H9 (cell line): ENCODE results near the gene LMCD1. TPM values are rescaled to one million over a fixed set of nuclear protein-coding genes. Genes with fewer than 3 reads are reported as not detected.

Source experiments
- DNase-seq: peaks from one replicate; pipeline ENCODE4 v3.0.0-alpha.2; 2017
- H2AFZ ChIP-seq: one replicate; pipeline ENCODE4 v1.6.1; 2013; ENCODE audit warnings: mild to moderate bottlenecking, low read length, control low read depth, moderate library complexity
- H2AK5ac ChIP-seq: 2 replicates; pipeline ENCODE4 v1.6.1; 2013; ENCODE audit warnings: low read length, control low read depth, mixed read lengths; ENCODE audit not compliant: insufficient read length
- H2BK120ac ChIP-seq: one replicate; pipeline ENCODE4 v1.6.1; 2013; ENCODE audit warnings: low read depth, mild to moderate bottlenecking, low read length, control low read depth, inconsistent platforms; ENCODE audit not compliant: poor library complexity, severe bottlenecking
- H2BK12ac ChIP-seq: 2 replicates; pipeline ENCODE4 v1.6.1; 2013; ENCODE audit warnings: low read length, control low read depth, mixed read lengths, low read depth; ENCODE audit not compliant: insufficient read length
- H2BK15ac ChIP-seq: 2 replicates; pipeline ENCODE4 v1.6.1; 2013; ENCODE audit warnings: low read depth, low read length, control low read depth
- H2BK20ac ChIP-seq: one replicate; pipeline ENCODE4 v1.6.1; 2013; ENCODE audit warnings: low read depth, mild to moderate bottlenecking, low read length, control low read depth, inconsistent platforms; ENCODE audit not compliant: poor library complexity, severe bottlenecking
- H2BK5ac ChIP-seq: 2 replicates; pipeline ENCODE4 v1.6.1; 2013; ENCODE audit warnings: low read length, control low read depth, mixed read lengths; ENCODE audit not compliant: insufficient read length
- H3K14ac ChIP-seq: 2 replicates; pipeline ENCODE4 v1.6.1; 2013; ENCODE audit warnings: low read length, control low read depth; ENCODE audit not compliant: insufficient read depth
- H3K18ac ChIP-seq: 2 replicates; pipeline ENCODE4 v1.6.1; 2013; ENCODE audit warnings: low read depth, mild to moderate bottlenecking, mixed read lengths, low read length, control low read depth; ENCODE audit not compliant: insufficient read length
- H3K23ac ChIP-seq: 2 replicates; pipeline ENCODE4 v1.6.1; 2013; ENCODE audit warnings: low read length, control low read depth, mixed read lengths, low read depth; ENCODE audit not compliant: insufficient read length
- H3K23me2 ChIP-seq: 2 replicates; pipeline ENCODE4 v1.6.1; 2013; ENCODE audit warnings: low read depth, mild to moderate bottlenecking, mixed read lengths, low read length, control low read depth; ENCODE audit not compliant: insufficient read length, poor library complexity, severe bottlenecking
- H3K27ac ChIP-seq: 2 replicates; pipeline ENCODE4 v1.5.1; 2013; ENCODE audit warnings: low read length, control low read depth, mixed read lengths, low read depth; ENCODE audit not compliant: insufficient read length
- H3K27me3 ChIP-seq: 2 replicates; pipeline ENCODE4 v1.6.1; 2013; ENCODE audit warnings: low read length, control low read depth, inconsistent platforms; ENCODE audit not compliant: insufficient read depth
- H3K4ac ChIP-seq: 2 replicates; pipeline ENCODE4 v1.6.1; 2013; ENCODE audit warnings: low read depth, mild to moderate bottlenecking, control low read depth, inconsistent platforms, low read length, moderate library complexity
- H3K4me1 ChIP-seq: 2 replicates; pipeline ENCODE4 v1.6.1; 2013; ENCODE audit warnings: low read length, control low read depth, inconsistent platforms; ENCODE audit not compliant: insufficient read depth
- H3K4me2 ChIP-seq: 2 replicates; pipeline ENCODE4 v1.6.1; 2013; ENCODE audit warnings: low read length, control low read depth, mixed read lengths; ENCODE audit not compliant: insufficient read length, insufficient read depth
- H3K56ac ChIP-seq: 2 replicates; pipeline ENCODE4 v1.6.1; 2013; ENCODE audit warnings: low read depth, mild to moderate bottlenecking, mixed read lengths, low read length, control low read depth; ENCODE audit not compliant: insufficient read length
- H3K79me1 ChIP-seq: 2 replicates; pipeline ENCODE4 v1.6.1; 2013; ENCODE audit warnings: low read depth, mild to moderate bottlenecking, moderate library complexity, low read length, control low read depth, inconsistent platforms; ENCODE audit not compliant: insufficient read depth, poor library complexity, severe bottlenecking
- H3K79me2 ChIP-seq: 2 replicates; pipeline ENCODE4 v1.6.1; 2013; ENCODE audit warnings: low read length, control low read depth, inconsistent platforms; ENCODE audit not compliant: insufficient read depth
- H3K9ac ChIP-seq: 2 replicates; pipeline ENCODE4 v1.6.1; 2013; ENCODE audit warnings: low read length, control low read depth, mixed read lengths; ENCODE audit not compliant: insufficient read length; ENCODE audit errors: extremely low read depth
- H3K9me3 ChIP-seq: one replicate; pipeline ENCODE4 v1.6.1; 2013; ENCODE audit warnings: low read depth, low read length, inconsistent platforms; ENCODE audit not compliant: control insufficient read depth
- H3T11ph ChIP-seq: one replicate; pipeline ENCODE4 v1.6.1; 2013; ENCODE audit warnings: mild to moderate bottlenecking, low read length, control low read depth, inconsistent platforms
- H4K20me1 ChIP-seq: one replicate; pipeline ENCODE4 v1.6.1; 2013; ENCODE audit not compliant: control insufficient read depth, insufficient read length, insufficient read depth
- H4K5ac ChIP-seq: 2 replicates; pipeline ENCODE4 v1.6.1; 2013; ENCODE audit warnings: low read depth, mild to moderate bottlenecking, mixed read lengths, low read length, control low read depth; ENCODE audit not compliant: insufficient read length
- H4K8ac ChIP-seq: replicated peaks from 2 replicates; pipeline ENCODE4 v1.6.1; 2013; ENCODE audit warnings: low read length, control low read depth, mixed read lengths, low read depth; ENCODE audit not compliant: insufficient read length
- H4K91ac ChIP-seq: 2 replicates; pipeline ENCODE4 v1.6.1; 2013; ENCODE audit warnings: low read depth, mild to moderate bottlenecking, moderate library complexity, mixed read lengths, low read length, control low read depth; ENCODE audit not compliant: insufficient read length
- H3K27ac Mint-ChIP-seq, 3 experiments: 2 replicates in 2 of 3; 3 replicates in 1 of 3; pipeline ENCODE4 v1.8.0; 2020 to 2021; ENCODE audit warnings: mixed read lengths in 3 of 3, mild to moderate bottlenecking in 1 of 3, moderate library complexity in 1 of 3
- H3K27me3 Mint-ChIP-seq: 2 replicates; pipeline ENCODE4 v1.8.0; 2021; ENCODE audit warnings: low read depth, mild to moderate bottlenecking, moderate library complexity, mixed read lengths
- H3K36me3 Mint-ChIP-seq, 3 experiments: 2 replicates in 2 of 3; 3 replicates in 1 of 3; pipeline ENCODE4 v1.8.0; 2020 to 2021; ENCODE audit warnings: low read depth in 3 of 3, mixed read lengths in 3 of 3; ENCODE audit not compliant: insufficient read depth in 1 of 3
- H3K4me1 Mint-ChIP-seq, 2 experiments: 2 replicates each; pipeline ENCODE4 v1.8.0; 2020; ENCODE audit warnings: mixed read lengths in 2 of 2
- H3K4me3 Mint-ChIP-seq, 2 experiments: 2 replicates in 1 of 2; 3 replicates in 1 of 2; pipeline ENCODE4 v1.8.0; 2020 to 2021; ENCODE audit warnings: mild to moderate bottlenecking in 2 of 2, mixed read lengths in 2 of 2, moderate library complexity in 1 of 2
- H3K9me3 Mint-ChIP-seq, 2 experiments: 2 replicates in 1 of 2; 3 replicates in 1 of 2; pipeline ENCODE4 v1.8.0; 2020; ENCODE audit warnings: mild to moderate bottlenecking in 2 of 2, mixed read lengths in 2 of 2, moderate library complexity in 1 of 2
- WGBS: extraction: QIAGEN DNeasy Blood & Tissue Kit; methylation state at CpG from one replicate; pipeline ENCODE4 v1.1.7; 2013; ENCODE audit warnings: missing lambda C conversion rate, low lambda C conversion rate, mixed read lengths; ENCODE audit not compliant: insufficient read length; ENCODE audit errors: extremely low coverage; 5-methylcytosine and 5-hydroxymethylcytosine counted together
- total RNA-seq: library from RNA; stranded (reverse); gene quantifications from 2 replicates; pipeline ENCODE4 v1.2.1, GENCODE V29; 2021
- TF ChIP-seq, protein P1 (sequence below): fragments of 200-600 bp; sonication (generic); conservative IDR thresholded peaks from 3 replicates; pipeline ENCODE4 v1.8.0; 2021; ENCODE audit warnings: antibody characterized with exemption, mild to moderate bottlenecking

LMCD1 gene
- total RNA-seq, 1 experiment from 2014 or later, result 19.2 TPM

DNA sequence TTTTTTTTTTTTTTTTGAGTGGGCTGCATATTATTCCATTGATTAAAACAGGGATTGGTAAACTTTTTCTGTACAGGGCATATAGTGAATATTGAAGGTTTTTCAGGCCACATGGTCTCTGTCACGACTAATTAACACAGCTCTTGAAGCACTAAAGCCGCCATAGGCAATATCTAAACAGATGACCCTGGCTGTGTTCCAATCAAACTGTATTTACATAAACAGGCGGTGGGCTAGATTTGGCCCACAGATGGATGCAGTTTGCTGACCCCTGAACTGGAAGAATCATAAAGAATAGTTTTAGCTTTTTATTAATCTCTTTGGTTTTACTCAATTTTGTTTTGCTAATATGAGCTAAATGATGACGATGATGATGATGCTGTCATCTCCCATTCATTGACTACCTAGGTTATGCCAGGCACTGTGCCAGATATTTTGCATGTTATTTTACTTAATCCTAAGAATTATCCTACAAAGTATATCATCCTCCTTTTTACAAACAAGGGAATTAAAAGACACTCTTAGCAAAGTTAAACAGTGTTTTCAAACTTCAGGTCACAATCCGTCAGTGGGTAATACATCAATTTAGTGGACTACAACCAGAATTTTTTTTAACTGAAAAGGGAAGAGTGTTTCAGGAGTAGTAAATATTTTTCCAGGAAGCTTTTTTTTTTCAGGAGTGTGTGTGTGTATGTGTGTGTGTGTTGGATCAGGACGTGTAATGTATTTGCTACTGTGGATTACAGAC lies 54.3 kb downstream of the LMCD1 start:
- H3K27ac Mint-ChIP-seq, result peak overlapping the region in 1 of 3 experiments; percentile 76; a peak in 1 of 7 replicates
- no peak overlapping the region for H3K9ac ChIP-seq

More for the DNA sequence above, 54.3 kb downstream of the LMCD1 start:
- Mint-ChIP-seq H3K4me1 (peaks cover 17 to 33% of the 10 kb centered on the region in 2 experiments), H3K27me3 (no peaks in the 10 kb centered on the region), H3K36me3 (peaks cover 0 to 16% (median 2%) of the 10 kb centered on the region in 3 experiments; a peak in 3 of 7 replicates), H3K9me3 (no peaks in the 10 kb centered on the region), H3K4me3 (no peak overlapping the region; a peak in 1 of 5 replicates)
- Histone ChIP-seq H3K23me2 (no peaks in the 10 kb centered on the region), H3K4me1 (no peaks in the 10 kb centered on the region; the same call in 1 of the 2 replicates), H3K56ac (no peak overlapping the region), H2AFZ (no peak overlapping the region), H2BK5ac (no peak overlapping the region), H3K14ac (no peak overlapping the region), H2BK15ac (no peak overlapping the region), H3K23ac (no peak overlapping the region), H3K4me2 (no peak overlapping the region), H2BK120ac (no peak overlapping the region), H3K27ac (no peak overlapping the region), H3K79me2 (no peaks in the 10 kb centered on the region), H3K4ac (no peak overlapping the region), H4K20me1 (no peaks in the 10 kb centered on the region), H4K8ac (no peak overlapping the region), H2BK20ac (no peak overlapping the region), H4K5ac (no peak overlapping the region), H2BK12ac (no peak overlapping the region), H3K9me3 (no peaks in the 10 kb centered on the region), H3T11ph (no peak overlapping the region), H3K18ac (no peak overlapping the region), H4K91ac (no peak overlapping the region), H3K27me3 (no peaks in the 10 kb centered on the region), H3K79me1 (no peaks in the 10 kb centered on the region), H2AK5ac (no peak overlapping the region)
- WGBS, result no CpG with 5 or more reads among the region's 6 CpGs
- DNase-seq, result no peak
- TF ChIP-seq, protein P1, sequence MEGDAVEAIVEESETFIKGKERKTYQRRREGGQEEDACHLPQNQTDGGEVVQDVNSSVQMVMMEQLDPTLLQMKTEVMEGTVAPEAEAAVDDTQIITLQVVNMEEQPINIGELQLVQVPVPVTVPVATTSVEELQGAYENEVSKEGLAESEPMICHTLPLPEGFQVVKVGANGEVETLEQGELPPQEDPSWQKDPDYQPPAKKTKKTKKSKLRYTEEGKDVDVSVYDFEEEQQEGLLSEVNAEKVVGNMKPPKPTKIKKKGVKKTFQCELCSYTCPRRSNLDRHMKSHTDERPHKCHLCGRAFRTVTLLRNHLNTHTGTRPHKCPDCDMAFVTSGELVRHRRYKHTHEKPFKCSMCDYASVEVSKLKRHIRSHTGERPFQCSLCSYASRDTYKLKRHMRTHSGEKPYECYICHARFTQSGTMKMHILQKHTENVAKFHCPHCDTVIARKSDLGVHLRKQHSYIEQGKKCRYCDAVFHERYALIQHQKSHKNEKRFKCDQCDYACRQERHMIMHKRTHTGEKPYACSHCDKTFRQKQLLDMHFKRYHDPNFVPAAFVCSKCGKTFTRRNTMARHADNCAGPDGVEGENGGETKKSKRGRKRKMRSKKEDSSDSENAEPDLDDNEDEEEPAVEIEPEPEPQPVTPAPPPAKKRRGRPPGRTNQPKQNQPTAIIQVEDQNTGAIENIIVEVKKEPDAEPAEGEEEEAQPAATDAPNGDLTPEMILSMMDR, result no peak
